DMS114 treated with DMSO at 0.1 percent for 48 hours (cell line): Measurements from ENCODE around the gene NEBL.

Experiments used
- DNase-seq: peaks from one replicate; lab custom pipeline; 2025; ENCODE audit not compliant: unreplicated experiment; lab: John Stamatoyannopoulos, UW

The NEBL gene

GRCh38 chr10:20908391-20908790 is 11.3 kb upstream of the NEBL start:
- DNase-seq: no peak

GRCh38 chr10:20903635-20904390 is 6.7 kb upstream of the NEBL start:
- no peak for DNase-seq

GRCh38 chr10:20901110-20901509 is 4.0 kb upstream of the NEBL start:
- DNase-seq: no peak

- no peak for DNase-seq
These were observed 1.9 kb upstream of the NEBL start for GRCh38 chr10:20898866-20899535.

- DNase-seq: no peak
These were observed 3.8 kb downstream of the NEBL start for GRCh38 chr10:20893297-20893696.

GRCh38 chr10:20892796-20893195 is 4.3 kb downstream of the NEBL start:
- DNase-seq: no peak

- DNase-seq: no peak
These were observed 5.0 kb downstream of the NEBL start for GRCh38 chr10:20892011-20892585.

- DNase-seq: no peak
These were observed 5.8 kb downstream of the NEBL start for GRCh38 chr10:20891338-20891714.

- DNase-seq: no peak
These were observed 6.4 kb downstream of the NEBL start for GRCh38 chr10:20890491-20891337.

GRCh38 chr10:20890009-20890408 is 7.1 kb downstream of the NEBL start:
- no peak for DNase-seq

- no peak for DNase-seq
These were observed 8.3 kb downstream of the NEBL start for GRCh38 chr10:20888620-20889330.

GRCh38 chr10:20887706-20888555 is 9.2 kb downstream of the NEBL start:
- no peak for DNase-seq

GRCh38 chr10:20885678-20886077 is 11.4 kb downstream of the NEBL start:
- DNase-seq: no peak

- DNase-seq: no peak
These were observed 13.6 kb downstream of the NEBL start for GRCh38 chr10:20883552-20883951.

- DNase-seq: no peak
These were observed 15.0 kb downstream of the NEBL start for GRCh38 chr10:20882091-20882490.

- DNase-seq: no peak
These were observed 18.0 kb downstream of the NEBL start for GRCh38 chr10:20879136-20879535.

GRCh38 chr10:20877986-20878983 is 18.8 kb downstream of the NEBL start:
- no peak for DNase-seq

- no peak for DNase-seq
These were observed 19.6 kb downstream of the NEBL start for GRCh38 chr10:20877554-20877953.

GRCh38 chr10:20874261-20874660 is 22.9 kb downstream of the NEBL start:
- DNase-seq: no peak
